K562 (cell line): Measurements from ENCODE around the gene ZNF124. TPM values are rescaled to one million over a fixed set of nuclear protein-coding genes. Genes with fewer than 3 reads are reported as not detected.

Experiments
- ARHGAP35 ChIP-seq: fragments of 450-650 bp; IDR thresholded peaks from 2 replicates; pipeline ENCODE4 v1.6.1; 2018; ENCODE audit not compliant: partially characterized antibody
- BCOR ChIP-seq: fragments of 450-650 bp; IDR thresholded peaks from 2 replicates; pipeline ENCODE4 v1.6.1; 2016
- C11orf30 ChIP-seq: fragments of 450-650 bp; IDR thresholded peaks from 2 replicates; pipeline ENCODE4 v1.6.1; 2016; ENCODE audit warnings: low read depth, mild to moderate bottlenecking
- CBFA2T3 ChIP-seq: fragments of 450-650 bp; IDR thresholded peaks from 2 replicates; pipeline ENCODE4 v1.6.1; 2017
- CREM ChIP-seq: IDR thresholded peaks from 2 replicates; pipeline ENCODE4 v1.6.1; 2014; ENCODE audit warnings: antibody characterized with exemption, low read depth
- CTBP1 ChIP-seq: fragments of 450-650 bp; IDR thresholded peaks from 2 replicates; pipeline ENCODE4 v1.6.1; 2016; ENCODE audit warnings: borderline replicate concordance
- EHMT2 ChIP-seq: fragments of 450-650 bp; IDR thresholded peaks from 2 replicates; pipeline ENCODE4 v1.6.1; 2018; ENCODE audit warnings: antibody characterized with exemption
- EWSR1 ChIP-seq: fragments of 450-650 bp; IDR thresholded peaks from 2 replicates; pipeline ENCODE4 v1.6.1; 2018; ENCODE audit warnings: borderline replicate concordance, mild to moderate bottlenecking, low read depth, moderate library complexity; ENCODE audit not compliant: partially characterized antibody
- HIVEP1 ChIP-seq: fragments of 250-450 bp; sonication (Bioruptor Pico); IDR thresholded peaks from 2 replicates; pipeline ENCODE4 v1.4.0; 2020; ENCODE audit warnings: mild to moderate bottlenecking
- JUND ChIP-seq, 2 experiments: IDR thresholded peaks; 2 replicates in 1 of 2; 3 replicates in 1 of 2; pipeline ENCODE4 v1.6.1; 2011; ENCODE audit warnings: borderline replicate concordance in 2 of 2, low read depth in 2 of 2, low read length in 2 of 2, improper control_type of control experiment in 1 of 2, missing biosample characterization in 1 of 2, missing genetic modification characterization in 1 of 2, missing genetic modification reagents in 1 of 2
- KAT8 ChIP-seq: fragments of 450-650 bp; IDR thresholded peaks from 2 replicates; pipeline ENCODE4 v1.6.1; 2016; ENCODE audit warnings: low read depth, mild to moderate bottlenecking
- LEF1 ChIP-seq: fragments of 450-650 bp; IDR thresholded peaks from 2 replicates; pipeline ENCODE4 v1.6.1; 2016; ENCODE audit warnings: mild to moderate bottlenecking
- MEIS2 ChIP-seq: fragments of 450-650 bp; IDR thresholded peaks from 2 replicates; pipeline ENCODE4 v1.6.1; 2014; ENCODE audit warnings: mild to moderate bottlenecking; ENCODE audit not compliant: partially characterized antibody
- MTF1 ChIP-seq: fragments of 250-450 bp; sonication (Bioruptor Pico); IDR thresholded peaks from 2 replicates; pipeline ENCODE4 v1.9.0; 2021; ENCODE audit warnings: moderate library complexity, mild to moderate bottlenecking, inconsistent platforms, borderline replicate concordance
- NR1H2 ChIP-seq: sonication (generic); formaldehyde crosslinking; IDR thresholded peaks from 2 replicates; pipeline ENCODE4 v1.4.0; 2020; ENCODE audit warnings: mild to moderate bottlenecking, missing genetic modification reagents
- NR2C2 ChIP-seq, 2 experiments: fragments of 200-800 bp in 1 of 2; sonication (Bioruptor generic) in 1 of 2; sonication (generic) in 1 of 2; formaldehyde crosslinking in 1 of 2; IDR thresholded peaks; 2 replicates each; pipeline versions ENCODE4 v1.6.1 to v1.8.0; 2016 to 2022; ENCODE audit warnings: mild to moderate bottlenecking in 1 of 2, missing compliant biosample characterization in 1 of 2, missing genetic modification characterization in 1 of 2, missing genetic modification reagents in 1 of 2
- PPARD ChIP-seq: fragments of 250-450 bp; sonication (Bioruptor Pico); IDR thresholded peaks from 2 replicates; pipeline ENCODE4 v1.8.0; 2022; ENCODE audit warnings: inconsistent platforms, mild to moderate bottlenecking, moderate library complexity
- SLC30A9 ChIP-seq: fragments of 250-450 bp; sonication (Bioruptor Pico); IDR thresholded peaks from 2 replicates; pipeline ENCODE4 v1.8.0; 2022; ENCODE audit warnings: mild to moderate bottlenecking, moderate library complexity
- SOX6 ChIP-seq: fragments of 450-650 bp; IDR thresholded peaks from 2 replicates; pipeline ENCODE4 v1.6.1; 2014; ENCODE audit warnings: mild to moderate bottlenecking
- TAF9B ChIP-seq: fragments of 450-650 bp; IDR thresholded peaks from 2 replicates; pipeline ENCODE4 v1.6.1; 2018; ENCODE audit warnings: mild to moderate bottlenecking; ENCODE audit not compliant: partially characterized antibody
- TCF7L2 ChIP-seq: fragments of 150-350 bp; IDR thresholded peaks from 2 replicates; pipeline ENCODE4 v1.6.1; 2016; ENCODE audit warnings: low read depth, mild to moderate bottlenecking, low read length, moderate library complexity
- YBX1 ChIP-seq: fragments of 450-650 bp; IDR thresholded peaks from 2 replicates; pipeline ENCODE4 v1.7.1; 2016; ENCODE audit warnings: mild to moderate bottlenecking
- ZNF41 ChIP-seq: fragments of 250-450 bp; sonication (Bioruptor Pico); conservative IDR thresholded peaks from 2 replicates; pipeline ENCODE4 v1.4.0; 2020; ENCODE audit warnings: mild to moderate bottlenecking
- polyA plus RNA-seq, 8 experiments: library from polyadenylated mRNA; depleted of rRNA in 4 of 8; stranded (reverse) in 5 of 8; unstranded in 3 of 8; fragments of >200 nt; fragmentation: Nextera tagmentation in 2 of 8; fragmentation: Illumina TruSeq in 1 of 8; extraction: Ambion mirVana in 2 of 8; extraction: Trizol in 1 of 8; gene quantifications; 2 replicates each; pipeline versions ENCODE4 v1.2.1 to v1.2.3, GENCODE V29; 2011 to 2014; ENCODE audit warnings: inconsistent platforms in 1 of 8, missing spikeins in 1 of 8
- total RNA-seq, 7 experiments: library from RNA; depleted of rRNA in 6 of 7; stranded (reverse); fragments of >200 nt in 6 of 7; fragmentation: Illumina TruSeq in 2 of 7; extraction: Trizol in 2 of 7; gene quantifications; 2 replicates each; pipeline versions ENCODE4 v1.2.1 to v1.2.3, GENCODE V29; 2011 to 2021; ENCODE audit warnings: low replicate concordance in 1 of 7
- TF ChIP-seq, protein P1 (sequence below): fragments of 450-650 bp; IDR thresholded peaks from 2 replicates; pipeline ENCODE4 v1.6.1; 2018; ENCODE audit warnings: mild to moderate bottlenecking, low read depth; ENCODE audit not compliant: partially characterized antibody
- TF ChIP-seq, protein P2 (sequence below), 2 experiments: IDR thresholded peaks in 1 of 2; conservative IDR thresholded peaks in 1 of 2; 2 replicates each; pipeline ENCODE4 v1.6.1; 2016; ENCODE audit warnings: low read depth in 2 of 2, mild to moderate bottlenecking in 1 of 2, missing compliant biosample characterization in 1 of 2, missing genetic modification characterization in 1 of 2, moderate library complexity in 1 of 2

The ZNF124 gene
- total and polyA plus RNA-seq, 9 of the 15 experiments (the other 6 are each of a cell fraction or from before 2014, with no cell fraction given) = 7.6 to 71.5 (median 20.2) TPM

DNA sequence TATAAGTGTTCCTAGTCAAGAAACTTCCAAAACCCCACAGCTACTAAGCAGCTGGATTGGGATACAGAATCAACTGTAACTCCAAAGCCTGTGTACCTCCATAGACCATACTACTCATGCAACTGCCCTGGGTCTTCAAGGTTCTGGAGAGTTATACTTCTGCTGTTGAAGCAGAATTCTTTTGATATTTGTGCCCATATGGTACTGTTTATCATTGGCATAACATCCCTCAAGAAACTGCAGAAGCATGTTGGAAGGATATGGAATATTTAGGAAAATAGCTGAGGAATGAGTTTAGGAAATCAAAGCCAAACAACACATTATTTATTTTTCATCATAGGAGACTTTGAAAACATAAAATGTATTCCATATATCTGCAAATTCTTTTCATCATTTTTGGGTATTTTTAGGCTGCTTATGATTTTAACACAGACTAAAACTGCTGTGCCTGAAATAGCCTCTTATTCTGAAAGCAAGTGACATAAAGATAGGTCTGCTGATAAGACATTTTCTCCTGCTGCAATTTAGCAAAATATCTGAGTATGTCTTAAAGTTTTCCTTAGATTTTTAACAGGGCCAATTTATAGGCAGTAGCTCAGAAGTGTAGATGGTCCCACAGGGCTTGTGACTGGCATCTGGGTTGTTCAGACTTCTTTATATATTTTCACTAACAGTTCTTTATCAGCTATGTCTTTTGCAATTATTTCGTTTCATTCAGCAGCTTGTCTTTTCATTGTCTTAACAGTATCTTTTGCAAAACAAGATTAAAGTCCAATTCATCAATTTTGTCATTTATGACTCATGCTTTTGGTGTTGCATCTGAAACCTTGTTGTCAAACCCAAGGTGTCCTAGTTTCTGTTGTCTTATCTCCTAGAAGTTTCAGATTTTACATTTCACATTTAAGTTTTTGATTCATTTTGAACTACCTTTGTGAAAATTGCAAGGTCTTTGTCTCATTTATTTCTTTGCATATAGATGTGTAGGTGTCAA is 41.1 kb upstream of the ZNF124 start (continued):
- TF ChIP-seq JUND (IDR thresholded peaks at IDR 0.05; ENCODE audit: borderline replicate concordance, low read depth, low read length) (peak; percentile 78), JUND (tag; IDR thresholded peaks at IDR 0.05; ENCODE audit: borderline replicate concordance, low read depth, low read length) (peak; percentile 91), ARHGAP35 (no peak), NR1H2 (CRISPR knock-in tag) (no peak), CREM (no peak), CTBP1 (no peak), EHMT2 (no peak), EWSR1 (no peak), LEF1 (no peak), MTF1 (no peak), C11orf30 (peak; percentile 59), BCOR (no peak), MEIS2 (peak; percentile 92), KAT8 (no peak), YBX1 (no peak), NR2C2 (CRISPR knock-in tag; IDR thresholded peaks at IDR 0.05) (no peak), NR2C2 (tag; IDR thresholded peaks at IDR 0.05) (no peak), SLC30A9 (CRISPR knock-in tag) (no peak), ZNF41 (no peak), CBFA2T3 (peak; percentile 42; the same call in 1 of the 2 replicates), SOX6 (peak; percentile 60; the same call in 1 of the 2 replicates), TAF9B (no peak), HIVEP1 (no peak), PPARD (CRISPR knock-in tag) (no peak), TCF7L2 (no peak)
- TF ChIP-seq, protein P1, sequence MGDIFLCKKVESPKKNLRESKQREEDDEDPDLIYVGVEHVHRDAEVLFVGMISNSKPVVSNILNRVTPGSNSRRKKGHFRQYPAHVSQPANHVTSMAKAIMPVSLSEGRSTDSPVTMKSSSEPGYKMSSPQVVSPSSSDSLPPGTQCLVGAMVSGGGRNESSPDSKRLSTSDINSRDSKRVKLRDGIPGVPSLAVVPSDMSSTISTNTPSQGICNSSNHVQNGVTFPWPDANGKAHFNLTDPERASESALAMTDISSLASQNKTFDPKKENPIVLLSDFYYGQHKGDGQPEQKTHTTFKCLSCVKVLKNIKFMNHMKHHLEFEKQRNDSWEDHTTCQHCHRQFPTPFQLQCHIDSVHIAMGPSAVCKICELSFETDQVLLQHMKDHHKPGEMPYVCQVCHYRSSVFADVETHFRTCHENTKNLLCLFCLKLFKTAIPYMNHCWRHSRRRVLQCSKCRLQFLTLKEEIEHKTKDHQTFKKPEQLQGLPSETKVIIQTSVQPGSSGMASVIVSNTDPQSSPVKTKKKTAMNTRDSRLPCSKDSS = no peak
- TF ChIP-seq, protein P2, sequence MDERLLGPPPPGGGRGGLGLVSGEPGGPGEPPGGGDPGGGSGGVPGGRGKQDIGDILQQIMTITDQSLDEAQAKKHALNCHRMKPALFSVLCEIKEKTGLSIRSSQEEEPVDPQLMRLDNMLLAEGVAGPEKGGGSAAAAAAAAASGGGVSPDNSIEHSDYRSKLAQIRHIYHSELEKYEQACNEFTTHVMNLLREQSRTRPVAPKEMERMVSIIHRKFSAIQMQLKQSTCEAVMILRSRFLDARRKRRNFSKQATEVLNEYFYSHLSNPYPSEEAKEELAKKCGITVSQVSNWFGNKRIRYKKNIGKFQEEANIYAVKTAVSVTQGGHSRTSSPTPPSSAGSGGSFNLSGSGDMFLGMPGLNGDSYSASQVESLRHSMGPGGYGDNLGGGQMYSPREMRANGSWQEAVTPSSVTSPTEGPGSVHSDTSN (CRISPR knock-in tag; IDR thresholded peaks at IDR 0.05; ENCODE audit: low read depth) = no peak
- TF ChIP-seq, protein P2 (tag; conservative IDR thresholded peaks at IDR 0.05; ENCODE audit: low read depth) = peak; percentile 78
